Astrocyte (in vitro differentiated cells and primary cell): Measurements from ENCODE around the gene UBD. TPM values are rescaled to one million over a fixed set of nuclear protein-coding genes. Genes with fewer than 3 reads are reported as not detected.

Source experiments
- DNase-seq: peaks from one replicate; pipeline ENCODE4 v3.0.0-alpha.2; 2010; ENCODE audit warnings: low read depth
- FAIRE-seq: peaks from 2 replicates; lab custom pipeline; 2011; peaks lifted over from hg19 to GRCh38; lab: Jason Lieb, UNC
- H2AFZ ChIP-seq: 2 replicates; pipeline ENCODE4 v1.6.0; 2012; ENCODE audit warnings: low read depth, low read length, inconsistent platforms
- H3K27ac ChIP-seq: 2 replicates; pipeline ENCODE4 v1.5.1; 2011; ENCODE audit warnings: low read depth, low read length, inconsistent platforms
- H3K27me3 ChIP-seq: 2 replicates; pipeline ENCODE4 v1.6.0; 2011; ENCODE audit warnings: low read length, inconsistent platforms; ENCODE audit not compliant: insufficient read depth
- H3K36me3 ChIP-seq: 2 replicates; pipeline ENCODE4 v1.5.1; 2011; ENCODE audit warnings: low read length, inconsistent platforms; ENCODE audit not compliant: insufficient read depth
- H3K4me1 ChIP-seq: 2 replicates; pipeline ENCODE4 v1.5.1; 2011; ENCODE audit warnings: low read length, inconsistent platforms; ENCODE audit not compliant: insufficient read depth
- H3K4me2 ChIP-seq: 2 replicates; pipeline ENCODE4 v1.6.0; 2012; ENCODE audit warnings: low read length, inconsistent platforms
- H3K4me3 ChIP-seq: 2 replicates; pipeline ENCODE4 v1.5.1; 2011; ENCODE audit warnings: low read depth, mild to moderate bottlenecking, low read length, inconsistent platforms; ENCODE audit not compliant: insufficient read depth
- H3K79me2 ChIP-seq: 2 replicates; pipeline ENCODE4 v1.6.0; 2012; ENCODE audit warnings: mild to moderate bottlenecking, low read length, inconsistent platforms; ENCODE audit not compliant: insufficient read depth
- H3K9ac ChIP-seq: 2 replicates; pipeline ENCODE4 v1.6.0; 2012; ENCODE audit warnings: mild to moderate bottlenecking, low read length, inconsistent platforms
- H3K9me3 ChIP-seq: 2 replicates; pipeline ENCODE4 v1.5.1; 2012; ENCODE audit warnings: low read depth, mild to moderate bottlenecking, low read length, inconsistent platforms; ENCODE audit not compliant: insufficient read depth
- H4K20me1 ChIP-seq: 2 replicates; pipeline ENCODE4 v1.6.0; 2012; ENCODE audit warnings: low read length, inconsistent platforms; ENCODE audit not compliant: insufficient read depth
- H3K27ac Mint-ChIP-seq: one replicate; pipeline ENCODE4 v1.8.0; 2021; ENCODE audit warnings: mild to moderate bottlenecking, mixed read lengths; ENCODE audit not compliant: unreplicated experiment
- H3K27me3 Mint-ChIP-seq: one replicate; pipeline ENCODE4 v1.8.0; 2021; ENCODE audit warnings: low read depth, mixed read lengths; ENCODE audit not compliant: unreplicated experiment
- H3K36me3 Mint-ChIP-seq: one replicate; pipeline ENCODE4 v1.8.0; 2021; ENCODE audit warnings: low read depth, mixed read lengths; ENCODE audit not compliant: unreplicated experiment
- H3K4me1 Mint-ChIP-seq: one replicate; pipeline ENCODE4 v1.8.0; 2021; ENCODE audit warnings: low read depth, mixed read lengths; ENCODE audit not compliant: unreplicated experiment
- H3K4me3 Mint-ChIP-seq: one replicate; pipeline ENCODE4 v1.8.0; 2021; ENCODE audit warnings: mild to moderate bottlenecking, moderate library complexity, mixed read lengths; ENCODE audit not compliant: unreplicated experiment
- H3K9me3 Mint-ChIP-seq: one replicate; pipeline ENCODE4 v1.8.0; 2021; ENCODE audit warnings: mild to moderate bottlenecking, mixed read lengths; ENCODE audit not compliant: unreplicated experiment
- EZH2 ChIP-seq: IDR thresholded peaks from 2 replicates; pipeline ENCODE4 v1.6.1; 2012; ENCODE audit warnings: mild to moderate bottlenecking, low read length, inconsistent platforms; ENCODE audit not compliant: insufficient read depth
- total RNA-seq: library from RNA; stranded (reverse); gene quantifications from 2 replicates; pipeline ENCODE4 v1.2.1, GENCODE V29; 2021
- TF ChIP-seq, protein P1 (sequence below): IDR thresholded peaks from 2 replicates; pipeline ENCODE4 v1.5.1; 2011; ENCODE audit warnings: low read depth, mild to moderate bottlenecking, inconsistent platforms, low read length, moderate library complexity; ENCODE audit not compliant: insufficient read depth

Gene UBD
- total RNA-seq, 1 donor from 2014 or later = 9.9 TPM

DNA sequence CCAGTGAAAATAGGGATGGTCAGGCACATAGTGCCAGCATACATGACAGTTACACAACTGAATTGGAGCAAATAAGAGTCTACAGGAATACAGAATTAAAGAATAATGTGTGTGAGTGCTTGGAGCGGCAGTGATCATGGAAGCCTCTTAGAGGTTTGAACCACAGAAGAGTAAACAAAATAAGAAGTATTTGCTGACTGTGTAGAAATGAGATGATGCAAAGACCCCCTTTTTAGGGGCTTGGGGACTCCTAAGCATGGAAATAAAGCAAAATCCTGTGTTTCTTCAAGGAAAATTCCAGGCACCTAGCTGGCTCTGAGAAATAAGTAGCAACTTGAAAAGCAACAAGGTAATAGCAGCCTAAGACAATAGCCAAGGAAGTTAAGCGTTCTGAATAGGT, 32.1 kb upstream of the UBD start:
- Histone ChIP-seq H3K27ac (no peak overlapping the region), H3K4me3 (no peak overlapping the region), H4K20me1 (no peaks in the 10 kb centered on the region), H3K4me1 (no peaks in the 10 kb centered on the region), H3K27me3 (no peaks in the 10 kb centered on the region), H3K36me3 (no peaks in the 10 kb centered on the region), H3K9ac (no peak overlapping the region), H3K79me2 (no peaks in the 10 kb centered on the region), H2AFZ (no peak overlapping the region), H3K9me3 (no peaks in the 10 kb centered on the region), H3K4me2 (no peak overlapping the region)
- no peaks in the 10 kb centered on the region for H3K36me3 Mint-ChIP-seq
- H3K4me1 Mint-ChIP-seq = peaks cover 6% of the 10 kb centered on the region
- DNase-seq = no peak
- TF ChIP-seq EZH2 = no peak
- FAIRE-seq = no peak
- H3K4me3 Mint-ChIP-seq = no peak overlapping the region
- H3K9me3 Mint-ChIP-seq = no peaks in the 10 kb centered on the region
- peaks cover 2% of the 10 kb centered on the region for H3K27me3 Mint-ChIP-seq
- H3K27ac Mint-ChIP-seq = no peak overlapping the region

DNA sequence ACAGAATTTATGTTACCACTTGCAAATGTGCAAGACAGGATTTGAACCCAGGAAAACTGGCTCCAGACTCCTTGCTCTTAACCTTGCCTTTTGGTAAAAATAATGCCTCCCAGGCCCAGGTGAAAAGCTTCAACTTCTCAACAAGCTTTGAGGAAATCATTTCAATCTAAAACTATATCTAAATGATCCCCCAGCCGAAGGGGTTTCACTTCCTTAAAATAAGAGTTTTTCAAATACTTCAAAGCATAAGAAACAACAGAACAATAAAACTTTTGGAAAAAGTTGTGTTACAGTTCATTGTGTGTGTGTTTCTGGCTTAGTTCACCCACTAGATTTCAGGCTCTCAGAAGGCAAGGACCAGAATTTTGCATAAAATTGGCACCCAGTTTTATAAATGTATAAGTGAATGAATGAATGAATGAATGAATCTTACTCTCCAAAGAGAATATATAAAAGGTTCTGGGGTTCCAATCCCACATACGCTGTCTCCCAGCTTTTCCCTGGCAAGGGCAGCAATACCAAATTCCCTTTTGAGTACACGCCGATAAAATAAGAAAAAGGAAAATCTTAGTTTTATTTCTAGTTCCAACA, 30.8 kb upstream of the UBD start:
- no peaks in the 10 kb centered on the region for H3K9me3 ChIP-seq
- no peak overlapping the region for H2AFZ ChIP-seq
- DNase-seq (no peak), FAIRE-seq (no peak)
- Mint-ChIP-seq H3K4me1 (peaks cover 6% of the 10 kb centered on the region), H3K27ac (no peak overlapping the region), H3K27me3 (peaks cover 2% of the 10 kb centered on the region), H3K9me3 (no peaks in the 10 kb centered on the region), H3K36me3 (no peaks in the 10 kb centered on the region), H3K4me3 (no peak overlapping the region)
- no peak overlapping the region for H3K27ac ChIP-seq
- TF ChIP-seq, protein P1, sequence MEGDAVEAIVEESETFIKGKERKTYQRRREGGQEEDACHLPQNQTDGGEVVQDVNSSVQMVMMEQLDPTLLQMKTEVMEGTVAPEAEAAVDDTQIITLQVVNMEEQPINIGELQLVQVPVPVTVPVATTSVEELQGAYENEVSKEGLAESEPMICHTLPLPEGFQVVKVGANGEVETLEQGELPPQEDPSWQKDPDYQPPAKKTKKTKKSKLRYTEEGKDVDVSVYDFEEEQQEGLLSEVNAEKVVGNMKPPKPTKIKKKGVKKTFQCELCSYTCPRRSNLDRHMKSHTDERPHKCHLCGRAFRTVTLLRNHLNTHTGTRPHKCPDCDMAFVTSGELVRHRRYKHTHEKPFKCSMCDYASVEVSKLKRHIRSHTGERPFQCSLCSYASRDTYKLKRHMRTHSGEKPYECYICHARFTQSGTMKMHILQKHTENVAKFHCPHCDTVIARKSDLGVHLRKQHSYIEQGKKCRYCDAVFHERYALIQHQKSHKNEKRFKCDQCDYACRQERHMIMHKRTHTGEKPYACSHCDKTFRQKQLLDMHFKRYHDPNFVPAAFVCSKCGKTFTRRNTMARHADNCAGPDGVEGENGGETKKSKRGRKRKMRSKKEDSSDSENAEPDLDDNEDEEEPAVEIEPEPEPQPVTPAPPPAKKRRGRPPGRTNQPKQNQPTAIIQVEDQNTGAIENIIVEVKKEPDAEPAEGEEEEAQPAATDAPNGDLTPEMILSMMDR = no peak
- no peak for TF ChIP-seq EZH2
- H3K79me2 ChIP-seq = no peaks in the 10 kb centered on the region
- no peaks in the 10 kb centered on the region for H3K36me3 ChIP-seq
- no peak overlapping the region for H3K9ac ChIP-seq
- H3K4me3 ChIP-seq = no peak overlapping the region
- no peak overlapping the region for H3K4me2 ChIP-seq
- no peaks in the 10 kb centered on the region for H3K4me1 ChIP-seq
- H4K20me1 ChIP-seq = no peaks in the 10 kb centered on the region
- no peaks in the 10 kb centered on the region for H3K27me3 ChIP-seq

GRCh38 chr6:29589423-29590048, 30.0 kb upstream of the UBD start:
- H3K4me3 ChIP-seq = no peak overlapping the region
- Mint-ChIP-seq H3K27ac (no peak overlapping the region), H3K36me3 (no peaks in the 10 kb centered on the region), H3K4me3 (peak overlapping the region; percentile 2), H3K9me3 (no peaks in the 10 kb centered on the region), H3K27me3 (peaks cover 2% of the 10 kb centered on the region), H3K4me1 (peaks cover 6% of the 10 kb centered on the region)
- H3K9ac ChIP-seq = no peak overlapping the region
- no peak for TF ChIP-seq EZH2
- TF ChIP-seq, protein P1 = peak; percentile 96
- H2AFZ ChIP-seq = no peak overlapping the region
- no peaks in the 10 kb centered on the region for H3K27me3 ChIP-seq
- H4K20me1 ChIP-seq = no peaks in the 10 kb centered on the region
- no peak overlapping the region for H3K4me2 ChIP-seq
- FAIRE-seq (no peak), DNase-seq (peak; percentile 20)
- no peaks in the 10 kb centered on the region for H3K9me3 ChIP-seq
- no peaks in the 10 kb centered on the region for H3K79me2 ChIP-seq
- H3K27ac ChIP-seq = no peak overlapping the region
- no peaks in the 10 kb centered on the region for H3K4me1 ChIP-seq
- H3K36me3 ChIP-seq = no peaks in the 10 kb centered on the region
